ENCODE results near the gene TEX11.
"Not testable (repeated sequence)": the region's sequence is repeated elsewhere in the genome, so short reads cannot be mapped to it uniquely, and the experiment has no call there.

TEX11 gene

GRCh38 chrX:70908541-70908940, at the start of gene TEX11:
TSS of gene TEX11 (minus strand) at chrX:70908711. CDS start at chrX:70907789, 922 bp downstream.
- DNase-seq (ENCODE audit: extremely low spot score, insufficient read length, low read depth) (no peak), FAIRE-seq (no peak)

- no peak for FAIRE-seq
- DNase-seq (ENCODE audit: extremely low spot score, insufficient read length, low read depth) = no peak
Observed at GRCh38 chrX:70954871-70955270, 46.4 kb upstream of the TEX11 start.

GRCh38 chrX:70924294-70924911, 15.9 kb upstream of the TEX11 start:
- FAIRE-seq = no peak
- DNase-seq (ENCODE audit: extremely low spot score, insufficient read length, low read depth) = no peak

GRCh38 chrX:70922774-70923473, 14.4 kb upstream of the TEX11 start:
- FAIRE-seq (no peak), DNase-seq (ENCODE audit: extremely low spot score, insufficient read length, low read depth) (no peak)

GRCh38 chrX:70921709-70922352, 13.3 kb upstream of the TEX11 start:
- FAIRE-seq (no peak), DNase-seq (ENCODE audit: extremely low spot score, insufficient read length, low read depth) (no peak)

GRCh38 chrX:70916754-70917153, 8.2 kb upstream of the TEX11 start:
- DNase-seq (ENCODE audit: extremely low spot score, insufficient read length, low read depth) = no peak
- FAIRE-seq = no peak

- DNase-seq (ENCODE audit: extremely low spot score, insufficient read length, low read depth) = no peak
- no peak for FAIRE-seq
Observed at GRCh38 chrX:70907900-70908299, 611 bp downstream of the TEX11 start.

GRCh38 chrX:70901465-70901864, 7.0 kb downstream of the TEX11 start:
- DNase-seq (ENCODE audit: extremely low spot score, insufficient read length, low read depth) = no peak
- FAIRE-seq = no peak

- FAIRE-seq; DNase-seq (ENCODE audit: extremely low spot score, insufficient read length, low read depth): not testable (repeated sequence)
Observed at GRCh38 chrX:70890441-70890840, 18.1 kb downstream of the TEX11 start.

- FAIRE-seq = peak; percentile 52
- DNase-seq (ENCODE audit: extremely low spot score, insufficient read length, low read depth) = no peak
Observed at GRCh38 chrX:70878902-70879301, 29.6 kb downstream of the TEX11 start.

GRCh38 chrX:70852294-70852693, 56.2 kb downstream of the TEX11 start:
- FAIRE-seq (no peak), DNase-seq (ENCODE audit: extremely low spot score, insufficient read length, low read depth) (no peak)

GRCh38 chrX:70844081-70844480, 64.4 kb downstream of the TEX11 start:
- FAIRE-seq; DNase-seq (ENCODE audit: extremely low spot score, insufficient read length, low read depth): not testable (repeated sequence)

GRCh38 chrX:70843620-70844019, 64.9 kb downstream of the TEX11 start:
- not testable (repeated sequence) for DNase-seq (ENCODE audit: extremely low spot score, insufficient read length, low read depth); FAIRE-seq

GRCh38 chrX:70834589-70834988, 73.9 kb downstream of the TEX11 start:
- no peak for DNase-seq (ENCODE audit: extremely low spot score, insufficient read length, low read depth)
- no peak for FAIRE-seq

- no peak for FAIRE-seq
- no peak for DNase-seq (ENCODE audit: extremely low spot score, insufficient read length, low read depth)
Observed at GRCh38 chrX:70826715-70827114, 81.8 kb downstream of the TEX11 start.

- FAIRE-seq = no peak
Observed at GRCh38 chrX:70825366-70825765, 83.1 kb downstream of the TEX11 start.

GRCh38 chrX:70808942-70809940, 99.3 kb downstream of the TEX11 start:
- FAIRE-seq (no peak), DNase-seq (ENCODE audit: extremely low spot score, insufficient read length, low read depth) (no peak)

More at GRCh38 chrX:70825366-70825765, 83.1 kb downstream of the TEX11 start:
- DNase-seq (ENCODE audit: extremely low spot score, insufficient read length, low read depth) = no peak

- DNase-seq (ENCODE audit: extremely low spot score, insufficient read length, low read depth) (no peak), FAIRE-seq (no peak)
Observed at GRCh38 chrX:70806081-70806480, 102.4 kb downstream of the TEX11 start.

- DNase-seq (ENCODE audit: extremely low spot score, insufficient read length, low read depth) = not testable (repeated sequence)
- peak; percentile 54 for FAIRE-seq
Observed at GRCh38 chrX:70796742-70797141, 111.8 kb downstream of the TEX11 start.

- DNase-seq (ENCODE audit: extremely low spot score, insufficient read length, low read depth) (no peak), FAIRE-seq (no peak)
Observed at GRCh38 chrX:70774223-70774622, 134.3 kb downstream of the TEX11 start.

All from GM18507 (cell line).